Posterior vena cava (tissue), 2 donors: ENCODE measurements around the gene IL7R. TPM values are rescaled to one million over a fixed set of nuclear protein-coding genes. Genes with fewer than 3 reads are reported as not detected.
"Not testable (repeated sequence)": the region's sequence is repeated elsewhere in the genome, so short reads cannot be mapped to it uniquely, and the experiment has no call there.

ENCODE experiments used
- DNase-seq: peaks from one replicate; pipeline ENCODE4 v3.0.0-alpha.2; 2020; ENCODE audit warnings: low spot score
- intact Hi-C, 2 donors: fragments of 100-400 bp; cut with DNase I; formaldehyde crosslinking; loops; one replicate each; pipeline versions ENCODE4 v1.14.1 to v1.14.2; 2022 to 2023
- total RNA-seq, 2 donors: library from RNA; stranded (reverse); fragmentation: NEBNext Ultra II Directional; extraction: Animal tissue kit (Norgen Biotek cat#: 25700); gene quantifications; one replicate each; pipeline ENCODE4 v1.2.1, GENCODE V29; 2021
- donor health status: DM: yes; HTN: yes; CAD: no.
- donor health status: DM: yes; HTN: yes; CAD: no.

Gene IL7R
- total RNA-seq, 2 donors from 2014 or later, result 4.2 to 5.3 TPM

DNA sequence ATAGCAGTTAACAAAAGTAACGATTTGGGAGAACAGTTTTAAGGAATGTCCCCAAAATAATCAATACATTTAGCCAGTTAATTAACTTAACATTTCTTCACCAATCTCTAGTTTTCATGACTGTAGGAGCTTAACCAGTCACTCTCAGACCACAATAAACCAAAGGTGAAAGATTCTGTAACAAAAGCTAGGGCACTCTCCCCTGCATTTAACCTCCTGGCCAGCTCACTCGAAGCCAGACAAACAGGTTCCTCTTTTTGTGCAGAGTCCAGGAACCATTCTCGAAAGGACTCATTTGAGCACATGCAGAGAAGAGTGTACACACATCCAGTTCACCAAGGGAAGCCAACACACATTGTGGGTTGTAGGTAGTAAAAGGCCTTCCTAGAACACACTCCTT lies 6.5 kb downstream of the IL7R start:
- intact Hi-C loops, result no loop called here
- no peak for DNase-seq

- DNase-seq, result no peak
- intact Hi-C loops, result loop anchor here in 1 of 2 donors (5.0 kb wide), 1 partner anchor 676 kb away; no protein-coding TSS in a partner anchor
Observed at GRCh38 chr5:35867998-35868397, 11.3 kb downstream of the IL7R start.

GRCh38 chr5:35869685-35870277 lies 13.1 kb downstream of the IL7R start:
- intact Hi-C loops, result loop anchor here in 1 of 2 donors (5.0 kb wide), 1 partner anchor 677 kb away; no protein-coding TSS in a partner anchor
- no peak for DNase-seq

DNA sequence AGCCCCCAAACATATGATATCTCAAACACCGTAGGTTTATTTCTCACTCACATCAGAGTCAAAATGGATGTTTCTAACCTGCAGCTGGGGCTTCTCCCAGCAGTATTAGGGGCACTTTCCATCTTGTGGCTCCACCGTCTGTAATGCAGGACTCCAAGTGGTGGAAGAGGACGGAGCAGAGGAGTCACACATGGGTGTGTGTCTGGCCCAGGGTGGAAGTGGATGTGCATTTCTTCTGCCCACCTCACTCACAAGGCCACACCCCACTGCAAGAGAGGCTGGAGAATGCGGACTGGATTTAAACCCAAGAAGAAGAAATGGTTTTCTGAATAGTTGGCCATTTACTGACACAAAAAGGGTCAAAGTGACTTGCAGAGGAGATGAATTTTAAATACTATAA lies 13.9 kb downstream of the IL7R start:
- intact Hi-C loops, result no loop called here
- DNase-seq, result no peak

DNA sequence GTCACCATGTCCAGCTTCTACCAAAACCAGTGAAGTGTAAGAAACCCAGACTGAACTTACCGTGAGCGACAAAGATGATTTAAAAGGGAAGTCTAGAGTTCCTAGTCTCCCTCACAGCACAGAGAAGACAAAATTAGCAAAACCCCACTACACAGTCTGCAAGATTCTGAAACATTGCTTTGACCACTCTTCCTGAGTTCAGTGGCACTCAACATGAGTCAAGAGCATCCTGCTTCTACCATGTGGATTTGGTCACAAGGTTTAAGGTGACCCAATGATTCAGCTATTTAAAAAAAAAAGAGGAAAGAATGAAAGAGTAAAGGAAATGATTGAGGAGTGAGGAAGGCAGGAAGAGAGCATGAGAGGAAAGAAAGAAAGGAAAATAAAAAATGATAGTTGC lies 19.8 kb downstream of the IL7R start:
- intact Hi-C loops, result no loop called here
- DNase-seq, result no peak

GRCh38 chr5:35876922-35877321 lies 20.2 kb downstream of the IL7R start:
- no peak for DNase-seq

DNA sequence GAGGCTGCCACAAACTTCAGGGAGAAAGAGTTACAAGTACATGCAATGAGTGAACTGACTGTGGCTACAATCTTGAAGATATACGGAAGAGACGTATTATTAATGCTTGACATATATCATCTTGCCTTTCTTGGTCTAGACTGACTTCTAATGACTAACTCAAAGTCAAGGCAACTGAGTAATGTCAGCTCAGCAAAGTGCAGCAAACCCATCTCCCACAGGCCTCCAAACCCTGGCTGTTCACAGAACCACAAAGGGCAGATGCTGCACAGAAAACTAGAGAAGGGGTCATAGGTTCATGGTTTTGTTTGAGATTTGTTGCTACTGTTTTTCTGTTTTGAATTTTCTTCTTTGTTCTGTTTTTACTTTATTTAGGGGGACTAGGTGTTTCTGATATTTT lies 21.0 kb downstream of the IL7R start:
- DNase-seq, result no peak
- intact Hi-C loops, result no loop called here

More at GRCh38 chr5:35876922-35877321, 20.2 kb downstream of the IL7R start:
- intact Hi-C loops, result no loop called here

- intact Hi-C loops, result no loop called here
- DNase-seq, result no peak
Observed at GRCh38 chr5:35878079-35878478, 21.4 kb downstream of the IL7R start.

GRCh38 chr5:35879096-35879495 lies 22.4 kb downstream of the IL7R start:
- no peak for DNase-seq
- intact Hi-C loops, result no loop called here

DNA sequence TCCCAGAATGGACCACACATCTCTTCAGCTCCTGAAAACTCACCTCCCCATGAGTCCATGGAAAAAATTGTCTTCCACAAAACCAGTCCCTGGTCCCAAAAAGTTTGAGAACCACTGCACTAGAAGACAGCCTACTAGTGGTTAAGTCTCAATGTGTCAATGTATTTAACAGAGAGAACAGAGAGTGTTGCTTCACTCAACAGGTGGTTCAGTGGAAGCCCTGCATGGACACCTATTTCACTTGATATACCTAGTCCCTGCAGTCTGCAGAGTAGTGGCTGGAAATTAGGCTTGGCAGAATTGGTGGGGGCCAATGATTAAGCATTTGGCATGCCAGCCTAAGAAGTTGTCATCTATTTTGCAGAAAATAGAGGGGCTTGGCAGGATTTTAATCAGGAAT lies 23.0 kb downstream of the IL7R start:
- intact Hi-C loops, result no loop called here
- DNase-seq, result no peak

- intact Hi-C loops, result no loop called here
Observed at GRCh38 chr5:35880156-35880555, 23.5 kb downstream of the IL7R start.

GRCh38 chr5:35881758-35882157 lies 25.1 kb downstream of the IL7R start:
- intact Hi-C loops, result no loop called here
- no peak for DNase-seq

More at GRCh38 chr5:35880156-35880555, 23.5 kb downstream of the IL7R start:
- DNase-seq, result no peak

DNA sequence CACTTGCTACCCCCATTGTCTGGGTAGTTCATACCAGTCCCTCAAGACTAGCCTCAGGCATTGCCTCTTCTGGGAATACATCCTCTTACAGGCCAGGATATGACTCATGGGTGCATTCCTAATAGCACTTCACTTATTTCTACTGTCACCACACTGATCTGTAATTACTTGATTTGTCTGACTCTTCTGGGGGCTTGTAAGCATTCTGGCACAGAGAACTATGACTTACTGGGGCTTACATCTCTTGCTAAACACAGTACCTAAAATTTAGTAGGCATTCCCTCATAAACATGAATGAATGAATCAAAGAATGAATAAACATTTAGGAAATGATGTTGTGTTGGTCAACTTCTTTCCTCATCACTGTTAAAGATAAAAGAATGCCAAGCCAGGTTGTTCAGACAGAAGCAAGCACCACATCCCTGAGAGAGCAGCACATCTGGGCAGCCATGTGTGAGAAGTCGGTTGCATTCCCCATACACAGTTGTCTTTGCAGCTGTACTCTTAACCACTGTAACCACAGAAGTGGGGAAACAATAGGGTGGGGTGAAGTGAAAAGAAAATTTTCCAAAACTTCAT lies 27.6 kb downstream of the IL7R start:
- DNase-seq, result no peak
- intact Hi-C loops, result no loop called here

DNA sequence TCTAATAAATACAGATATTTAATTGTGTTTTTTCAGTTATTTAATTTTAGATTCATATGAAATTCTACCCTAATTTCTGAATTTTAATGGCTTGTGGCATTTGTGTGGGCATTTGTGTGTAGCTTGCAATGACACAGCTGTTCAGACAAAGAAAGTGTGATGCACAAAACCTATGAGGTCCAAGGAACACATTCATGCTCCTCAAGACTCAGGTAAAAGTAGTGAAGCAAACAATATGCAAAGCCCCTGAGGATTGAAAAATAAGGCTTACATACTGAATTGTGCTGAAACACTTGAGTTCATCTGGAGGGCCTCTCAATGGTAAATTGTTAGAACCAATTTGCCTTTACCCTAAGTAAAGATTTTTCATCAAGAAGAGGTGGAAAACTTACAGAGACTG lies 28.1 kb downstream of the IL7R start:
- intact Hi-C loops, result no loop called here

DNA sequence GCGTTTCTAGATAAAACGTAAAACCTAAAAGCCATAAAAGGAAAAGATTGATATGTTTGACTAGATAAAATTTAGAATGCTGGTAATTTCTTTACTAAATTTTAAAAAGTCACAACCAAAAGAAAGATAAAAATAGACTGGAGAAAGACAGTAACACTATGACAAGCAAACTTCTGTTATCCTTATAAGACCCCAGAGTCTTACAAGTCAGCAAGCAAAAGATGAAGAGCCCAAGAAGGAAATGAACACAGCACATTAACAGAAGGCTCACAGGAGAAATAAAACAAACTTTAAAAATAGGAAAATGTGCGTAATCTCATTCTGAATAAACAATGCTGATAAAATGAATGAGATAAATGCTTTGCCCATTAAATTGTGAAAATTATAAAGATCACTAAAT lies 29.7 kb downstream of the IL7R start:
- intact Hi-C loops, result no loop called here
- DNase-seq, result no peak

More for the DNA sequence above, 28.1 kb downstream of the IL7R start:
- DNase-seq, result no peak

DNA sequence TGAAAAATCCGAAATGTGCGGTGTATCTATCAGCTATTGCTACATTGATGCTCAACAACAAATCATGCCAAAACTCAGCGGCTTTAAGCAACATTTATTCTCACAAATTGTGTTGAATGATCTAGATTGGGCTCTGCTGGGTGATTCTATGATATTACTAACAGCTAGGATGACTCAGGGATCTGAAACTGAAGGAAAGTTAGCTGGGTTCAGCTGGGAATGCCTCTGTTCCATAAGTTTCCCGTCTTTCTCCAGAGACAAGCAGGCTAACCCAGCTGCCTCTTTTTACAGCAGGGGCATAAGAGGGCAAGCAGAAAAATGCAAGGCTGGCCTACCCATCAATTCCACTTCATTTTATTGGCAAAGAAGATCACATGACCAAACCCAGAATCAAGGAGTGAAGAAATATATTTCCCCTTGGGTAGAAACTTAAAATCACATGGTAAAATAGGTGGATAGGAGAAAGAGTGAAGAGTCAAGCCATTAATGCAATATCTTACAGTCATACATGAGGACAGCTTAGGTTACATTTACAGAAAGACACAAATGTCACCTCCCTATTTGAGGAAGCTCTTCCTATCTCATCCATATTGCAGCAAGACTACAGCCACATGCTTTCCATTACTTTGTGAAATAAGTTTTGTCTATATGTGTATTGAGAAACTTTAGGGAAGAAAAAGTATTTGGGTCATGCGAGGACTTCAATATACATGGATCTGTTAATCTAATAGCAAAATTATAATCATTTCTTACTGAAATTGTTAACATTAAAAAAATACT lies 30.8 kb downstream of the IL7R start:
- intact Hi-C loops, result no loop called here
- no peak for DNase-seq

- DNase-seq, result no peak
- intact Hi-C loops, result no loop called here
Observed at GRCh38 chr5:35890021-35891020, 33.6 kb downstream of the IL7R start.

GRCh38 chr5:35892799-35893198 lies 36.1 kb downstream of the IL7R start:
- intact Hi-C loops, DNase-seq: not testable (repeated sequence)

DNA sequence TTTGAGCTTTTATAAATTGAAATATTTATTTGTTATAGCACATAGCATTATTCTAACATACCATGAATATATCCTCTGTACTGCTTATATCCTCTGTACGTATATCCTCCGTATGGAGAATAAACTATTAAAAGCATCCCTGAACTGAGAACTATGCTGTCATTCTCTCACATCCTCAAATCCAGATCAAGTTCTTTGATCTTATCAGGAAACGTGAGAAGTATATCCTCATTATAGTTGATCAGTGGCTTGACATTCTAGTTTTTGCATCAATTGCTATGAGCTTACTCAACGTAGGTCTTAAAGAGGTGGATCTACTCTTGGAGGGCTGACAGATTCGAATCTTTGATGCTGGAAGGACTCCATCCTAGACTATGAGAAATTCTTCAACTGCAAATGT lies 37.4 kb downstream of the IL7R start:
- intact Hi-C loops, result no loop called here
- DNase-seq, result no peak
